HG03469 (cell line): ENCODE measurements around the gene TAF4.
"Not testable (repeated sequence)": the region's sequence is repeated elsewhere in the genome, so short reads cannot be mapped to it uniquely, and the experiment has no call there.

Experiments
- ATAC-seq: cut with Tn5 transposase; IDR thresholded peaks from one replicate; pipeline ENCODE4 v1.9.1; 2021; ENCODE audit warnings: mild to moderate bottlenecking, moderate library complexity, moderate number of reproducible peaks; ENCODE audit not compliant: unreplicated experiment

Gene TAF4

DNA sequence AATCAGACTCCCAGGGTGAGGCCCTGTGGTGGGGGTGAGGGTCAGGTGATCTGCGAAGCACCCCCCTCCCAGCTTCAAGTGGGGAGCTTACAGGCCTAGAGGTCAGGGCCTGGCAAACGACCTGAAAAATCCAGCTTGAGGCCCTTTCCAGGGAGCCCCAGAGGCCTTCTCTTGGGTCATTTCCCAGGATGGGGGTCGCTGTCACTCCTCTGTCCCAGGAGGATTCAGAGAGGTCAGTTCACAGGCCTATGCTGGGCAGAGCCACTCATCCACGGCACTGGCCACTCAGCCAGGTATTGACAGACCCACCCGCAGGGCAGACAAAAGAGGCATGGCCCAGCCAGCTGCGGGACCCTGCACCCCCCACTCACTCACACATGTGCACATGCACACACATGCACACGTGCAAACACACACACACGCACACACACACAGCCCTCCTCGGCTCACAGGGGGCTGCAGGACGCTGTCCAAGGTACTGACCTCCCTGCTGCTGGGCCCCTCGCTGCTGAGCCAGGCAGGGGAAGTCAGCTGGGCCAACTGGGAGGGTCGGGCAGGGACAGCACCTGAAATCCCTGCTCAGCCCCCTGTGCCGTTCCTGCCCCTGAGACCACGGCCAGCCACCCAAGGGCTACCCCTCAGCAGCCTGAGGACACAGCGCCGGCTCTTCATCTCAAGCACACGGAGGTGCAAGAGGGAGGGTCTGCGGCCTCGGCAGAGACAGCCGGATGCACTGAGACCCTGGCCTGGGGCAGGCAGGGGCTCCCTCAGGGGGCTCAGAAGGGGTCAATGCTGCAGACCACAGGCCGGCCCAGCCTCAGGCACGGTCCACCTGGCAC, 113.8 kb downstream of the TAF4 start:
- ATAC-seq, result no peak

- no peak for ATAC-seq
Observed at GRCh38 chr20:61950641-61951071, 115.0 kb downstream of the TAF4 start.

- no peak for ATAC-seq
Observed at GRCh38 chr20:61949714-61950640, 115.7 kb downstream of the TAF4 start.

GRCh38 chr20:61949363-61949713, 116.3 kb downstream of the TAF4 start:
- ATAC-seq, result no peak

- ATAC-seq, result no peak
Observed at GRCh38 chr20:61948586-61949362, 116.9 kb downstream of the TAF4 start.

DNA sequence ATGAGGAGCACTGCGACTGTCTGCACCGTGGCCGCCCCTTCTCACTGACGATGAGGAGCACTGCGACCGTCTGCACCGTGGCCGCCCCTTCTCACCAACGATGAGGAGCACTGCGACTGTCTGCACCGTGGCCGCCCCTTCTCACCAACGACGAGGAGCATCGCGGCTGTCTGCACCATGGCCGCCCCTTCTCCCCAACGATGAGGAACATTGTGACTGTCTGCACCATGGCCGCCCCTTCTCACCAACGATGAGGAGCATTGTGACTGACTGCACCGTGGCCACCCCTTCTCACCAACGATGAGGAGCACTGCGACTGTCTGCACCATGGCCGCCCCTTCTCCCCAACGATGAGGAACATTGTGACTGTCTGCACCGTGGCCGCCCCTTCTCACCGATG, 117.6 kb downstream of the TAF4 start:
- ATAC-seq, result not testable (repeated sequence)

- ATAC-seq, result not testable (repeated sequence)
Observed at GRCh38 chr20:61945495-61945894, 120.2 kb downstream of the TAF4 start.

DNA sequence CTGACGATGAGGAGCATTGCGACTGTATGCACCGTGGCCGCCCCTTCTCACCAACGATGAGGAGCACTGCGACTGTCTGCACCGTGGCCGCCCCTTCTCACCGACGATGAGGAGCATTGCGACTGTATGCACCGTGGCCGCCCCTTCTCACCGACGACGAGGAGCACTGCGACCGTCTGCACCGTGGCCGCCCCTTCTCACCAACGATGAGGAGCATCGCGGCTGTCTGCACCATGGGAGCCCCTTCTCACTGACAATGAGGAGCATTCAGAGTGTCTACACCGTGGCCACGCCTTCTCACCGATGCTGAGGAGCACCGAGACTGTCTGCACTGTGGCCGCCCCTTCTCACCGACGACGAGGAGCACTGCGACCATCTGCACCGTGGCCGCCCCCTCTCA, 120.7 kb downstream of the TAF4 start:
- not testable (repeated sequence) for ATAC-seq

GRCh38 chr20:61942526-61942925, 123.2 kb downstream of the TAF4 start:
- ATAC-seq, result no peak

- no peak for ATAC-seq
Observed at GRCh38 chr20:61941721-61942405, 123.8 kb downstream of the TAF4 start.

DNA sequence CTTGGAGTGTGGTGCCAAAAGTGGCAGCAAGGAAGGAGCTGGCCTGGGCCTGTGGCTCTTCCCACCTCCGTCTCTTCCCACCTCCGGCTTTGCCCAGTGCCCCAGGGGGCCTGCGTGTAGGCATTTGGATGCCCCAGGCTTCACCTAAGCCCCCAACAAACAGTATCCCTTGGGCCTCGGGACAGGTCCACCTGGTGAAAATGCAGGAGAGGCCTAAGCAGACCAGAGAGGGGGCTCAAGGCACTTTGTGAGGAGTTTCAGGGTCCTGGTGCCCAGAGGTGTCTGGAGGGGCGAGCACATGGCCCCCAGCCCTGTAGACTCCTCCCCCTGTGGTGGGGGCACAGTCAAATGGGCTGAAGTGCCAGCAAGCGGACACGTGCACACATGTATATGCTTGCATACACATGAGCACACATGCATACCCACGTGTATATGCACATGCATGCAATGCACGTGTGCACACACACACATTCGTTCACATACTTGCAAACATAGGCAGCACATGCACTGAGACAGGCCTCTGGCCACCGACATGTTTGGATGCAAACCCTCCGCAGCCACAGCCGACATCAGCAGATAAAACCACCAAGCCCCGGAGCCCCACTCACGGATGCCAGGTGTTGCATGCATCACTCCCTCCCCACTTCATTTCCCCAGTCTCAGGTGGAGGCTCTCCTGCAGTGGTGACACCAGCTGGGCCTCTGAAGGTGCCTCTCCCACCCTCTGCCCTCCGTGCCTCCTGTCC, 124.5 kb downstream of the TAF4 start:
- ATAC-seq, result no peak

DNA sequence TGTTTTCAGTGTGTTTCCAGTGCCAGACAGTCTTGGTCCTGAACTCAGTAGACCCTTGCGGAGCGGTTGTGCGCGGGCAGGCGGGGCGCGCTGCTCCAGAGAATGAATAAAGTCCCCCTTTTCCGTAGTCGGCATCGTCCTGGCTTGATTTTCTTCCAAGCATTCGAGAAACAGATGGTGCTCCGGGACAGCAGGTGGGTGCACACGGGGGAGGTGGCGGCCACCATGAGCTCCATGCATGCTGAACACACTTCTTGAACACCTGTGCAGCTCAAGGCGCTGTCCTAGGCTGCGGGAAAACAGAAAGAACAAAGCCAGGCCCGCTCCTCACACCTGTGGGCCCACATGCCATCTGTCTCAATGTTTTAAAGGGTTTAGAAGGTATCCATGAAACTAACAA, 125.2 kb downstream of the TAF4 start:
- ATAC-seq, result no peak

DNA sequence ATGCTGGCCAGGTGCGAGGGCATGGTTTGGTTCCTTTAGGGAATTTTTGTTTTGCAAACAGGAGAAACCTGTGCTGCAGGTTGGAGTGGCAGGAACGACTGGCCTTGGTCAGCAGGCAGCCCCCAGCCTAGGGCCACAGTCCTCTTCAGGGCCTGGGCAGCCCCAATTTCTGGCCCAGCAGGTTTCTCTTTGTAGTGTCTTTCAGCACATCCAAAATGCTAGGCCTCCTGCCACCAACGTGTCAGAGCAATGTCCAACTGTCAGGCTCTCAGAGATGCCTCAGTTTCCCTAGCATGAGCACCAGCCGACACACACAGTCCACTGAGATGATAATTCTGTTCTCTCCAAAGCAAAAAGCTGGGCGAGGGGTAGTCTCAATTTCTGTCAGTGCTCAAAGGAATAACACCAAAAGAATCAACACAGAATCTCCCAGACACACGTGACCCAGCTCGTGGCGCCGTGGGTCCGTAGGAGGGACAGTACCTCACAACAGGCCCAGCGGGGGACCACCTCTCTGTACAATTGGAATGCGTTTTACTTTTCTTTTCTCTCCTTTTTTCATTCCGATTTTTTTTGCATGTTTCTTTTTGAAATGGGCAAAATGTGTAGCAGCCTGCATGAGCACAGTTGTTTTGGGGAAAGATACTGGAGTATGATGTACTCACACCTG, 125.9 kb downstream of the TAF4 start:
- ATAC-seq, result no peak

- no peak for ATAC-seq
Observed at GRCh38 chr20:61938839-61939690, 126.6 kb downstream of the TAF4 start.

DNA sequence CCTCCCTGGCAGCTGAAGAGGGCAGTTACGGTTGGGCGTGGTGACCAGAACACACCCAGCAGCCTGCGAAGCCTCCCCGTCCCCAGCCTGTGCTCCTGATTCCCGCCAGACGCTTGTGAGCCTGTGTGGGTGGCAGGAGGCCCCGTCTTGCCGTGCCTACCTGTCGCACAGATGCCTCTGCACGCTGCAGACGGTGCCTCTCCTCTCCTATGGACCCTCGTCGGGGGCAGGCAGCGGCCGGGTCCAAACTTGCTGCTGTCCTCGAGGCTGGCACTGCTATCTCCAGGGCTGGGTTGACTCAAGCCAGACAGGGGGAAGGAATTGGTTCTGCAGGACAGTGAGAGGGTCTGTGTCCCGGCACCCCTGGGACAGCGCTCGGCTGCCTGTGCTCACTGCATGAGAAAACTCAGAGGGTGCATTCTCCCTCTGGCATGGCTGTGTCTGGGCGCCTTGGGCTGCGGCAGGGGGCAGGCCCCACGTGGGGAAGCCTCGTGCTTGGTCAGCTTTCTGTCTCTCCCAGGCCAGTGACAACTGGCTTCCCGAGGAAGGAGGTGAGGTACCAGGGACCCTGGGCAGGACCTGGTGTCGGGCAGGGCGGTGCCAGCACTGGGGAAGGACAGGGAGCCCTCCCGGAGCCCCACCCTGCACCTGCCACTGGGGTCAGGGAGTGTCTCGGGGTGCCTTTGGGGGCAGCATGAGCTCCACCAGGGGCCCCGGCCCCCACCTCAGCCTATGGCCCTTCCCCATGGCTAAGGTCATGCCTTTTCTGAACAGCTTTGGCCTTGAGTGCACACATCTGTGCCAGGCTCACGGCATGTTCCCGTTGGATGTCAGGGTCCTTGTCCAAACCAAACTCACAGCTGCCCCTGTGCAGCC, 127.5 kb downstream of the TAF4 start:
- ATAC-seq, result no peak

DNA sequence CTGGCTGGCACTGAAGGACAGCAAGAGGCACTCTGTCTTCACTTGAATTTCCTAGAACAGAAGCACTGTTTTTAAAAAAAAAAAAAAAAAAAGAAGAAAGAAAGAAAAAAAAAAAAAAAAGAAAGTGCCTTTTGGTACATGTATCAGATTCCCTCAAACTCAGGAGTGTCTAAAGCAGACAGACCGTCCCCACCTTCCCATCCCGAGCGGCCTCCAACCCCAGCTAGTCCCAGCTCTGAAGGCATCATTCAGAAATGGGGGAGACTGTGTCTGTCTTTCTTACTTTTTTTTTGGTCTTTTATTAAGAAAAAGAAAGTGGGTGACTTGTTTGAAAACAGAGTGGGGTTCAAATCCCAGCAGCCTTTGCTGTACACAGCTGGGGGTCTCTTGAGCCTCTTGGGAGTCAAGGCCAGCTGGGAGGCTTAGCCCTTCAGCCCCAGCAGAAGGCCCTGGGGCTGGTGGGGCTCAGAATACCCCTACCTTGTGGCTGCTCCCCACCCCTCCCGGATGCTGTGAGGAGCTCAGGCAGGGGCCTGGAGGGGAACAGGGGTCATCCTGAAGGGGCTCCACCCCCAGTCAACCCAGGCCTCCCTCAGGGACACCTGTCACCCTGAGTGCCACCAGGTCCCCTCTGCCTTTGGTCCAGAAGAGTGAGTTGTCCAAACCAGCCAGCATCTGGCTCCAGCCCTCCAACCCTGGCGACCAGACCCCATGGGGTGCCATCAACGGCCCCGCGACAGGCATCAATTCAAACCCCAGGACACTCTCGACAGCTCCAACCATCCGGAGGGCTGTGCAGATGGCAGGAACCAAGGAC, 128.3 kb downstream of the TAF4 start:
- ATAC-seq, result no peak
